Gastroesophageal sphincter (tissue), 4 donors: ENCODE measurements around the gene MYO15B. TPM values are rescaled to one million over a fixed set of nuclear protein-coding genes. Genes with fewer than 3 reads are reported as not detected.

Experiments used
- ATAC-seq: fragments of 150-250 bp; one replicate; pipeline ENCODE4 v1.9.1; 2016; ENCODE audit warnings: mild to moderate bottlenecking, moderate library complexity
- H3K27ac ChIP-seq, 4 donors: fragments of 200-600 bp; sonication (generic) in 3 of 4; 1 replicate in 3 of 4; 2 replicates in 1 of 4; pipeline ENCODE4 v1.5.1; 2016 to 2019
- H3K27me3 ChIP-seq: fragments of 200-600 bp; sonication (generic); one replicate; pipeline ENCODE4 v1.5.1; 2019
- H3K36me3 ChIP-seq, 2 donors: fragments of 200-600 bp; sonication (generic); one replicate each; pipeline ENCODE4 v1.5.1; 2019; ENCODE audit warnings: control low read depth in 1 of 2
- H3K4me1 ChIP-seq, 3 donors: fragments of 200-600 bp; sonication (generic); 1 replicate in 2 of 3; 2 replicates in 1 of 3; pipeline ENCODE4 v1.5.1; 2016 to 2019; ENCODE audit warnings: control low read depth in 2 of 3
- H3K4me3 ChIP-seq, 2 donors: fragments of 200-600 bp; sonication (generic); one replicate each; pipeline ENCODE4 v1.5.1; 2019; ENCODE audit warnings: mild to moderate bottlenecking in 1 of 2, moderate library complexity in 1 of 2
- H3K9me3 ChIP-seq, 3 donors: fragments of 200-600 bp; sonication (generic); one replicate each; pipeline ENCODE4 v1.5.1; 2017 to 2019; ENCODE audit warnings: control low read depth in 2 of 3
- EP300 ChIP-seq: sonication (generic); formaldehyde crosslinking; IDR thresholded peaks from one replicate; pipeline ENCODE4 v1.6.1; 2017; ENCODE audit warnings: antibody characterized with exemption, mild to moderate bottlenecking
- POLR2A ChIP-seq, 2 donors: fragments of 450-650 bp; IDR thresholded peaks; one replicate each; pipeline ENCODE4 v1.6.1; 2017; ENCODE audit warnings: antibody characterized with exemption in 2 of 2, mild to moderate bottlenecking in 2 of 2, moderate library complexity in 1 of 2
- POLR2AphosphoS5 ChIP-seq: sonication (generic); formaldehyde crosslinking; IDR thresholded peaks from one replicate; pipeline ENCODE4 v1.6.1; 2017; ENCODE audit warnings: antibody characterized with exemption
- WGBS, 2 donors: methylation state at CpG; one replicate each; pipeline ENCODE4 v1.1.5; 2018; ENCODE audit warnings: low coverage in 1 of 2; 5-methylcytosine and 5-hydroxymethylcytosine counted together
- total RNA-seq, 4 donors: library from RNA; depleted of rRNA; stranded (reverse); fragments of >200 nt; gene quantifications; one replicate each; pipeline ENCODE4 v1.1.0, GENCODE V29; 2016
- TF ChIP-seq, protein P1 (sequence below), 4 experiments: fragments of 200-600 bp in 2 of 4; fragments of 450-650 bp in 2 of 4; sonication (generic) in 1 of 4; IDR thresholded peaks; one replicate each; pipeline ENCODE4 v1.5.1; 2017 to 2019; ENCODE audit warnings: antibody characterized with exemption in 4 of 4, mild to moderate bottlenecking in 2 of 4, moderate library complexity in 2 of 4

The MYO15B gene
- 10 to 100 TPM; 10.7 to 76.1 (median 50.8) TPM for total RNA-seq

DNA sequence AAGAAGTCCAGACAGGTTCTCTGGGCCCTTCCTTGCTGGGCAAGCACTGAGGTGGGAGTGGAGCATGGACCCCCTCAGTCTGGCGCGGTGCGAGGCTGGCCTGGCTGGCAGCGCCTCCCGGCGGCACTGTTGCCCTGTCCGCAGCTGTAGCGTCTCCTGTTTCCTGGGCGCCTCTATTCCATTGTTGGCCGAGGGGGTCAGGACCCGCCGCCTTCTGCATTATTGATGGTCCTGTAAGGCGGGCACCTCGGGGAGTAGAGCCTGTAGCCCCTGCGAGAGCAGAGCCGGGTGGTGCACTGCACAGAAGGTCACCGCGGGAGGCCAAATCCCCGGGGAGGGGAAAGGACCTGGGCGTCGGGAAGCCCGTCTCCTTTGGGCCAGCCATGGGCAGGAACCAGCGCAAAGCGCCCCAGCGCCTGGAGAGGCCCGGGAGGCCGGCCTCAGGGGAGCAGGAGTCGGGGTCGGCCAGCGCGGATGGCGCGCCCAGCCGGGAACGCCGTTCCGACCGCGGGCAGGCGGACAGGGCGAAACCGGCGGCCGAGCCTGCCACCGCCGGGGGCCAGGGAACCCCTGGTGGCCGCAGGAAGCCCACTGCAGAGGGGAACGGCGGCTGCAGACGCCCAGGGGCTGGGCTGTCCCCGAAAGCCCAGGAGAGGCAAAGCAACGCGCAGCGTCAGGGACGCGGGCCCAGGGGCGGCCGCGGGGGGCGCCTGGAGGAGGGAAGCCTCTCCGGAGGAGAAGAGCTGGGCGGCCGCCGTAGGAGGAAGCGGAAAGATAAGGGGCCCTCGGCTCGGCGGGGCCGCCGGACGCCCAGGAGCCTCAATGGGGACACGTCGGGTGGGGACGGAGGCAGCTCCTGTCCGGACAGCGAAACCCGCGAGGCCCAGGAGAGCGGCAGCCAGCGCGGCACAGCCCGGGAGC is at the start of gene MYO15B:
Gene MYO15B (plus strand): TSS at position 126 of the 921 bp plus-strand sequence. CDS start 258 bp downstream, at position 384.
- no CpG with 5 or more reads among the region's 82 CpGs for WGBS, 2 donors
- ATAC-seq = peak; percentile 23
- no peak for TF ChIP-seq POLR2AphosphoS5
- TF ChIP-seq, protein P1, sequence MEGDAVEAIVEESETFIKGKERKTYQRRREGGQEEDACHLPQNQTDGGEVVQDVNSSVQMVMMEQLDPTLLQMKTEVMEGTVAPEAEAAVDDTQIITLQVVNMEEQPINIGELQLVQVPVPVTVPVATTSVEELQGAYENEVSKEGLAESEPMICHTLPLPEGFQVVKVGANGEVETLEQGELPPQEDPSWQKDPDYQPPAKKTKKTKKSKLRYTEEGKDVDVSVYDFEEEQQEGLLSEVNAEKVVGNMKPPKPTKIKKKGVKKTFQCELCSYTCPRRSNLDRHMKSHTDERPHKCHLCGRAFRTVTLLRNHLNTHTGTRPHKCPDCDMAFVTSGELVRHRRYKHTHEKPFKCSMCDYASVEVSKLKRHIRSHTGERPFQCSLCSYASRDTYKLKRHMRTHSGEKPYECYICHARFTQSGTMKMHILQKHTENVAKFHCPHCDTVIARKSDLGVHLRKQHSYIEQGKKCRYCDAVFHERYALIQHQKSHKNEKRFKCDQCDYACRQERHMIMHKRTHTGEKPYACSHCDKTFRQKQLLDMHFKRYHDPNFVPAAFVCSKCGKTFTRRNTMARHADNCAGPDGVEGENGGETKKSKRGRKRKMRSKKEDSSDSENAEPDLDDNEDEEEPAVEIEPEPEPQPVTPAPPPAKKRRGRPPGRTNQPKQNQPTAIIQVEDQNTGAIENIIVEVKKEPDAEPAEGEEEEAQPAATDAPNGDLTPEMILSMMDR (IDR thresholded peaks at IDR 0.05) = peak in 3 of 4 experiments; percentile 34 to 53 (median 47)
- no peak for TF ChIP-seq EP300
- TF ChIP-seq POLR2A (IDR thresholded peaks at IDR 0.05) = peak; percentile 31 to 36
- peak within 1 kb of the TSS; percentile 54 to 93 (median 90) for H3K27ac ChIP-seq
- H3K27me3 ChIP-seq = peaks cover 14% of the 10 kb centered on the region
- H3K36me3 ChIP-seq = no peaks in the 10 kb centered on the region
- H3K4me1 ChIP-seq = peaks cover 0 to 34% (median 5%) of the 10 kb centered on the region in 3 donors
- no peaks in the 10 kb centered on the region for H3K9me3 ChIP-seq
- H3K4me3 ChIP-seq = peak within 1 kb of the TSS; percentile 60 to 73

DNA sequence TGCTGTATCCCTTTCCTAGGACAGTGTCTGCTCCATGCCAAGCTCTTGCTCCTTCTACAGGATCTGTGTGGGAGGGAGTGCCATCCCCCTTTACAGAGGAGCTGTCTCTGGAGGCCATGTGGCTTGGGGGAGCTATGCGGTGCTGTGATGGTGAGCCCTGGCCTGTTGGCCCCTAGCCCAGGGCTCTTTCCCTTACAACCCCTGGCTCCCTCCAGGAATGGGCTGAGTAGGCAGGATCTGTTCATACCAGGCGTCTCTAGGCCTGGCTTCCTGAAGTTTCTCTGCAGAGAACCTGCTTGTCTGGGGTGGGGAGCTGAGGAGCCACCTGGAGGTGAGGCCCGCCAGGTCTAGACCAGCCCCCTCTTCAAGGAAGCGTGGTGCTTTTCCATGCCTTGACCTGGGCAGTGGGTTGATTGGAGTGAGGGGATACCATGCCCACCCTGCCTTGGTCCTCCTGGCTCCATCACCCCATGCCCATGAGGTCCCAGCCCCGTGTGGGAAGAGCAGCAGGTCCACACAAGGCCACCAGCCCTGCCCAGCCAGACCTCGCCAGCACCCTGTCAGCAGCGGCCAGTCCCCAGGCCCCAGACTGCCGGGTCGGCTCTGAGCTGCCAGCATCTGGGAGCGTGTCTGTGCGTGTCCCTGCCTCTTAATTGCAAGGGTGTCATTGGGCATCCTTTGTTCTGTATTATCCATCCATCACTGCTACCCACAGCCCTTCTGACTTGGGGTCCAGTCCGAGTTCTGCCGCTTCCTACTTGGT is 47.5 kb upstream of the MYO15B start:
- Histone ChIP-seq H3K4me3 (no peak overlapping the region), H3K4me1 (no peaks in the 10 kb centered on the region), H3K36me3 (no peaks in the 10 kb centered on the region), H3K27ac (no peak overlapping the region), H3K27me3 (no peaks in the 10 kb centered on the region), H3K9me3 (no peaks in the 10 kb centered on the region)
- no peak for ATAC-seq
- 87 to 100% methylated on average over 1 to 2 of the region's 13 CpGs for WGBS, 2 donors
- TF ChIP-seq POLR2AphosphoS5 = no peak
- TF ChIP-seq, protein P1 (IDR thresholded peaks at IDR 0.05) = no peak

DNA sequence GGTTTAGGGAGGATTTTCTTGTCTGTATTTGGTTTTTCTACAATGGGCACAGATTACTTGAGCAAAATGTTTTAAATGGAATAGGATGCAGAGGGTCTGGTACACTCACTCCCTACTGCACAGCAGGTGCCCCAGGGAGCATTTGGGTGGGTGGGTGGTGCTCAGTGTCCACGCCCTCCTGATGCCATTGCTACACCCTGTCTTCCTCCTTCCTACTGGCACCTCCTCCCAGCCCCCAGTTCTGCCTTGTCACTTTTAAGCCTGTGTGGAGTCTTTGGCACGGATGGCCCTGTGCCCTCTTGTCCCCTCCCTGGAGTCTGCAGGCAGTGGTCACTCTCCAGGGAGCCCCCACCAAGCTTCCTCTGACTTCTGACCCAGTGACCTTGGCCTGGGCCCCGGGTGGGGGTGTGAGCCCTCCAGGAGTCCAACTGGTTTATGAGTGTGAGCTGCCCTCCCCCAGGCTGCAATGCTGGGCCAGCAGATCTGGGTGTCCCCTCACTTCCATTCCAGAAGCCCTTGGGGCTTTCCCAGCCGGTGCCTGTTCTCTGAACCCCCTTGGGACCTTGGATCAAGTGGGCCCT is 46.6 kb upstream of the MYO15B start:
- no peaks in the 10 kb centered on the region for H3K27me3 ChIP-seq
- no peak for ATAC-seq
- no peaks in the 10 kb centered on the region for H3K9me3 ChIP-seq
- no peaks in the 10 kb centered on the region for H3K36me3 ChIP-seq
- no peak overlapping the region for H3K4me3 ChIP-seq
- 67 to 91% methylated on average over 1 to 2 of the region's 4 CpGs for WGBS, 2 donors
- H3K4me1 ChIP-seq = no peaks in the 10 kb centered on the region
- no peak overlapping the region for H3K27ac ChIP-seq
- TF ChIP-seq POLR2A (IDR thresholded peaks at IDR 0.05) (no peak), EP300 (no peak), POLR2AphosphoS5 (no peak)
- TF ChIP-seq, protein P1 (IDR thresholded peaks at IDR 0.05) = no peak

DNA sequence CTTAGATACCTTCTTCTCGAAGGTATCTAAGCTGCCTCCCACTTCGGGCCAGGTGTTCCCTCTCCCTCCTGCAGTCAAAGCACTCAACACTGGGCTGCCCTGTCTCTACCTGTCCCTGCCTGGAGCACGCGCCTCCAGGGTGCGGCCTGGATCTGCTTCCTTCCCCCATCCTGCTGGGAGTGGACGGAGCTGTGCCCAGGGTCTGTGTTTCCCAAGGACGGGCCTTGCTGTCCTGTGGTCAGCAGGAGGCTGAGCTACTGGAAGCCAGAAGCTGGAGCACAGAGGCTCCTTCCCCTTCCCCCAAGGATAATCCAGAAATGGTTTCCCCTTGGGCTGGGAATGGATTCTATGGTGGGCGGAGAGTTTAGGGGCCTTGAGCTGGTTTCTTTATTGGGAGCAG is 45.4 kb upstream of the MYO15B start:
- Histone ChIP-seq H3K27me3 (no peaks in the 10 kb centered on the region), H3K36me3 (no peaks in the 10 kb centered on the region), H3K4me3 (no peak overlapping the region), H3K9me3 (no peaks in the 10 kb centered on the region), H3K27ac (no peak overlapping the region), H3K4me1 (no peaks in the 10 kb centered on the region)
- TF ChIP-seq, protein P1 (IDR thresholded peaks at IDR 0.05) = no peak
- TF ChIP-seq POLR2A (IDR thresholded peaks at IDR 0.05) (no peak), EP300 (no peak), POLR2AphosphoS5 (no peak)
- ATAC-seq = no peak
- WGBS, 2 donors = 91 to 100% methylated on average over 1 to 4 of the region's 8 CpGs
